Left lung (tissue), 10 donors: ENCODE measurements around the gene LRMDA. TPM values are rescaled to one million over a fixed set of nuclear protein-coding genes. Genes with fewer than 3 reads are reported as not detected.

Experiments used
- ATAC-seq: fragments of 200-7000 bp; cut with Tn5 transposase; one replicate; pipeline ENCODE4 v1.9.1; 2020; ENCODE audit warnings: moderate library complexity
- DNase-seq, 4 donors: peaks; one replicate each; pipeline ENCODE4 v3.0.0-alpha.2; 2013 to 2020
- H3K27ac ChIP-seq, 2 donors: fragments of 200-600 bp; sonication (generic) in 1 of 2; one replicate each; pipeline versions ENCODE4 v1.5.0 to v1.8.0; 2020 to 2021
- H3K27me3 ChIP-seq, 2 donors: fragments of 200-600 bp; sonication (generic) in 1 of 2; one replicate each; pipeline versions ENCODE4 v1.5.0 to v1.8.0; 2020 to 2021
- H3K36me3 ChIP-seq, 2 donors: fragments of 200-600 bp; sonication (generic) in 1 of 2; one replicate each; pipeline versions ENCODE4 v1.5.0 to v1.8.0; 2020 to 2021
- H3K4me1 ChIP-seq, 2 donors: fragments of 200-600 bp; one replicate each; pipeline ENCODE4 v1.8.0; 2021
- H3K4me3 ChIP-seq, 2 donors: fragments of 200-600 bp; sonication (generic) in 1 of 2; one replicate each; pipeline versions ENCODE4 v1.5.0 to v1.8.0; 2020 to 2021; ENCODE audit warnings: mild to moderate bottlenecking in 1 of 2
- H3K9me3 ChIP-seq, 2 donors: fragments of 200-600 bp; sonication (generic) in 1 of 2; one replicate each; pipeline versions ENCODE4 v1.5.0 to v1.8.0; 2020 to 2021
- CTCF ChIP-seq, 2 donors: fragments of 200-600 bp; sonication (generic) in 1 of 2; IDR thresholded peaks; one replicate each; pipeline versions ENCODE4 v1.5.0 to v1.8.0; 2021; ENCODE audit warnings: antibody characterized with exemption in 2 of 2
- intact Hi-C, 2 donors: fragments of 100-400 bp; cut with DNase I; formaldehyde crosslinking; loops; one replicate each; pipeline versions ENCODE4 v1.11.2 to v1.14.2; 2022
- polyA plus RNA-seq, 6 donors: library from polyadenylated mRNA; unstranded; fragments of 120-200 nt; gene quantifications; one replicate each; pipeline ENCODE4 v1.2.1, GENCODE V29; 2013; ENCODE audit not compliant: insufficient read length in 6 of 6
- total RNA-seq, 2 donors: library from RNA; stranded (reverse); fragmentation: NEBNext Ultra II Directional; extraction: Animal tissue kit (Norgen Biotek cat#: 25700); gene quantifications; one replicate each; pipeline ENCODE4 v1.2.1, GENCODE V29; 2021
- donor health status: DM: no; HTN: yes; CAD: no.
- donor health status: DM: no; HTN: no; CAD: no.

LRMDA gene
- total and polyA plus RNA-seq, 8 donors: 13.9 to 23.6 (median 18.7) TPM

GRCh38 chr10:76285012-76285411, 853.6 kb downstream of the LRMDA start:
- intact Hi-C loops: no loop called here
- H3K27ac ChIP-seq: no peak overlapping the region
- H3K27me3 ChIP-seq: no peaks in the 10 kb centered on the region
- no peaks in the 10 kb centered on the region for H3K36me3 ChIP-seq
- no peak for TF ChIP-seq CTCF (IDR thresholded peaks at IDR 0.05)
- no peaks in the 10 kb centered on the region for H3K9me3 ChIP-seq
- DNase-seq (no peak), ATAC-seq (peak; percentile 39)
- H3K4me1 ChIP-seq: no peaks in the 10 kb centered on the region
- H3K4me3 ChIP-seq: no peak overlapping the region

GRCh38 chr10:76285515-76285914, 854.1 kb downstream of the LRMDA start:
- DNase-seq: no peak
- ATAC-seq: no peak
- Histone ChIP-seq H3K27me3 (no peaks in the 10 kb centered on the region), H3K4me3 (no peak overlapping the region), H3K9me3 (no peaks in the 10 kb centered on the region), H3K4me1 (no peaks in the 10 kb centered on the region), H3K27ac (no peak overlapping the region), H3K36me3 (no peaks in the 10 kb centered on the region)
- no peak for TF ChIP-seq CTCF (IDR thresholded peaks at IDR 0.05)
- intact Hi-C loops: no loop called here

DNA sequence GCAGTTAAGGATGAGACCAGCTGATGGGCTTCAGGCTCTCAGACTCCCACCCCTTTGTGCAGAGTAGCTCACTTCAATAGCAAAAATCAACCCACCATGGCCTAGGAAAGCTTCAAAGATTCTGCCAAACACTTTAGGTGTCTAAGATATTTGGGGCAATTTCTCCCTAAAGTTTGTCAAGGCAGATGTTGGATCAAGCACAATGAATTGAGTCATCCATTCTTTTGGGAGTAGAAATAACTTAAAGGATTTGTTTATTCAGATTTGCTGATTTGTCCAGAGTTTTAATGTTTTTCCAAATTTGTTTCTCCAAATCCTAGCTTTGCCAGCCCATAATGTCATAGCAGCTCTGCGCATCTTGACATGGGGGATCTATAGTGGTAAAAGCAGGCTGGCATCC, 855.1 kb downstream of the LRMDA start:
- TF ChIP-seq CTCF (IDR thresholded peaks at IDR 0.05): no peak
- Histone ChIP-seq H3K9me3 (no peaks in the 10 kb centered on the region), H3K4me3 (no peak overlapping the region), H3K27ac (peak overlapping the region in 1 of 2 donors; percentile 53), H3K27me3 (no peaks in the 10 kb centered on the region), H3K36me3 (no peaks in the 10 kb centered on the region), H3K4me1 (no peaks in the 10 kb centered on the region)
- ATAC-seq (no peak), DNase-seq (no peak)
- intact Hi-C loops: no loop called here

DNA sequence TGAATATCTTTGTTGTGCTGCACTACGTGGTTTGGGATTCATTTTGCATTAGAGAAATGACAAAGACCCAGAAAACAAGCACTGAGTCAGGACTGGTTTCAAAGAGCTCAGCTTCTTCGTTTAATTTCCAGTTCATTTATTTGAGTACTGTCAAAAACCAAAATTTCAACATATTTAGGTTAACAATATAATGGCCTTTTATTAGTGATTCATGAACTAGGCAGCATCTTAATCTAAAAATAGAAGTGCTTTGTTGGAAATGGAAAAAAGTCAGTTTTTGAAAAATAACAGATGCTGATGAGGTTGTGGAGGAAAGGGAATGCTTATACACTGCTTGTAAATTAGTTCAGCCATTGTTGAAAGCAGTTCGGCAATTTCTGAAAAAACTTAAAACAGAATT, 856.4 kb downstream of the LRMDA start:
- H3K4me1 ChIP-seq: no peaks in the 10 kb centered on the region
- no peaks in the 10 kb centered on the region for H3K36me3 ChIP-seq
- no peaks in the 10 kb centered on the region for H3K9me3 ChIP-seq
- no peak overlapping the region for H3K4me3 ChIP-seq
- TF ChIP-seq CTCF (IDR thresholded peaks at IDR 0.05): no peak
- peak; percentile 39 for ATAC-seq
- no peaks in the 10 kb centered on the region for H3K27me3 ChIP-seq
- H3K27ac ChIP-seq: no peak overlapping the region
- no peak for DNase-seq
- intact Hi-C loops: no loop called here

DNA sequence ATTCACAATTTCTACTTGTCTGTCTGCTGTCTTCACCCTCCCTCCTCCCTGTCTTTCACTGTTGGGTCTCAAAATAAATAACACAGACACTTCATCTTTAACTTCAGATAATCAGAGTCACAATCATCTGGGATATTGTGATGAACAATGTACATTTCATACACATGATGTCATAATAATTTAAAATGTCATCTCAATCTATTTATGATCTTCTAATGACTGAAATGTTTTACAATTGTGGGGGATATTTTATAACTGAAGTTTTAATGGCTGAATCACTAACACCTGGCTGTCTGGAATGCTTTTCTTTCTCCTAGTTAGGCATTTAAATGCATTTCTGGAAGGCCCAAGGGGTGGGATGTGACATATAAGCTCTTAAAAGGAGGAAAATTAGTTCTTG, 859.8 kb downstream of the LRMDA start:
- DNase-seq: no peak
- no peaks in the 10 kb centered on the region for H3K27me3 ChIP-seq
- TF ChIP-seq CTCF (IDR thresholded peaks at IDR 0.05): no peak

More for the DNA sequence above, 859.8 kb downstream of the LRMDA start:
- Histone ChIP-seq H3K4me3 (no peak overlapping the region), H3K27ac (no peak overlapping the region), H3K4me1 (no peaks in the 10 kb centered on the region), H3K9me3 (no peaks in the 10 kb centered on the region), H3K36me3 (no peaks in the 10 kb centered on the region)
- intact Hi-C loops: no loop called here
- ATAC-seq: no peak
